ENCODE data around the gene LGSN.

Gene LGSN

GRCh38 chr6:63322981-63323380 lies 3.2 kb upstream of the LGSN start:
- Histone ChIP-seq H3K36me3 (ENCODE audit: insufficient read depth, low read length) (no peaks in the 10 kb centered on the region), H3K4me2 (ENCODE audit: insufficient read depth, low read length) (no peak overlapping the region), H3K79me2 (ENCODE audit: insufficient read depth, low read length) (no peaks in the 10 kb centered on the region), H3K9me3 (ENCODE audit: insufficient read depth, low read length, severe bottlenecking) (no peaks in the 10 kb centered on the region), H3K9ac (ENCODE audit: low read depth, low read length) (no peak overlapping the region), H3K4me3 (ENCODE audit: low read depth in 1 of 2, low read length in 2 of 2) (no peak overlapping the region), H3K27me3 (ENCODE audit: insufficient read depth, low read length, poor library complexity) (no peaks in the 10 kb centered on the region), H3K4me1 (ENCODE audit: insufficient read depth, low read length) (no peaks in the 10 kb centered on the region), H3K27ac (ENCODE audit: low read length) (no peak overlapping the region), H4K20me1 (ENCODE audit: insufficient read depth, low read length) (no peaks in the 10 kb centered on the region), H2AFZ (ENCODE audit: low read depth, low read length) (no peak overlapping the region)
- TF ChIP-seq EZH2 (IDR thresholded peaks at IDR 0.05; ENCODE audit: borderline replicate concordance, low read depth, low read length, severe bottlenecking), result no peak
- TF ChIP-seq, protein P1, sequence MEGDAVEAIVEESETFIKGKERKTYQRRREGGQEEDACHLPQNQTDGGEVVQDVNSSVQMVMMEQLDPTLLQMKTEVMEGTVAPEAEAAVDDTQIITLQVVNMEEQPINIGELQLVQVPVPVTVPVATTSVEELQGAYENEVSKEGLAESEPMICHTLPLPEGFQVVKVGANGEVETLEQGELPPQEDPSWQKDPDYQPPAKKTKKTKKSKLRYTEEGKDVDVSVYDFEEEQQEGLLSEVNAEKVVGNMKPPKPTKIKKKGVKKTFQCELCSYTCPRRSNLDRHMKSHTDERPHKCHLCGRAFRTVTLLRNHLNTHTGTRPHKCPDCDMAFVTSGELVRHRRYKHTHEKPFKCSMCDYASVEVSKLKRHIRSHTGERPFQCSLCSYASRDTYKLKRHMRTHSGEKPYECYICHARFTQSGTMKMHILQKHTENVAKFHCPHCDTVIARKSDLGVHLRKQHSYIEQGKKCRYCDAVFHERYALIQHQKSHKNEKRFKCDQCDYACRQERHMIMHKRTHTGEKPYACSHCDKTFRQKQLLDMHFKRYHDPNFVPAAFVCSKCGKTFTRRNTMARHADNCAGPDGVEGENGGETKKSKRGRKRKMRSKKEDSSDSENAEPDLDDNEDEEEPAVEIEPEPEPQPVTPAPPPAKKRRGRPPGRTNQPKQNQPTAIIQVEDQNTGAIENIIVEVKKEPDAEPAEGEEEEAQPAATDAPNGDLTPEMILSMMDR (IDR thresholded peaks at IDR 0.05; ENCODE audit: borderline replicate concordance, extremely low read depth, low read length, poor library complexity, severe bottlenecking), result no peak
- ATAC-seq (ENCODE audit: insufficient read depth, low read depth) (no peak), DNase-seq (no peak)

DNA sequence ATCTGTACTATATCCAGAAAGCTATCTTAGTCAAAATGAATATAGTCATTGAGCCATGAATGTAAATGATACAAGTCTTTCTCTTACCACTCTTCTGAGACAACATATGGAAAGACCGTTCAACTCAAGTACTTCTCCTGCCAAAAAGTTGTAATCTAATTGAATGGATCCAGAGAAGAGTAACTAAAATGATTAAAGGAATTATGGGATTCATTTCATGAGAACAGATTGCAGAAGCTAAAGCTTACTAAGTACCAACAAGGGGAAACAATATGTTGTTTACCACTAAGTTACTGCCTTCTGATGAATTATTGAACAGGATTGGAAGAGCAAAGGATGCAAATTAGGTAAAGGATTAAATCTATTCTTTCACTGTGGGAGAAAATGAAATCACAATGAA lies 2.0 kb upstream of the LGSN start:
- H3K4me3 ChIP-seq (ENCODE audit: low read depth in 1 of 2, low read length in 2 of 2), result no peak overlapping the region
- no peaks in the 10 kb centered on the region for H4K20me1 ChIP-seq (ENCODE audit: insufficient read depth, low read length)
- H3K36me3 ChIP-seq (ENCODE audit: insufficient read depth, low read length), result no peaks in the 10 kb centered on the region
- H3K27ac ChIP-seq (ENCODE audit: low read length), result no peak overlapping the region
- H3K79me2 ChIP-seq (ENCODE audit: insufficient read depth, low read length), result no peaks in the 10 kb centered on the region
- H3K27me3 ChIP-seq (ENCODE audit: insufficient read depth, low read length, poor library complexity), result no peaks in the 10 kb centered on the region
- H3K4me2 ChIP-seq (ENCODE audit: insufficient read depth, low read length), result no peak overlapping the region
- no peaks in the 10 kb centered on the region for H3K4me1 ChIP-seq (ENCODE audit: insufficient read depth, low read length)
- no peak overlapping the region for H2AFZ ChIP-seq (ENCODE audit: low read depth, low read length)
- ATAC-seq (ENCODE audit: insufficient read depth, low read depth), result no peak
- no peaks in the 10 kb centered on the region for H3K9me3 ChIP-seq (ENCODE audit: insufficient read depth, low read length, severe bottlenecking)
- TF ChIP-seq EZH2 (IDR thresholded peaks at IDR 0.05; ENCODE audit: borderline replicate concordance, low read depth, low read length, severe bottlenecking), result no peak
- TF ChIP-seq, protein P1 (IDR thresholded peaks at IDR 0.05; ENCODE audit: borderline replicate concordance, extremely low read depth, low read length, poor library complexity, severe bottlenecking), result no peak
- no peak for DNase-seq
- H3K9ac ChIP-seq (ENCODE audit: low read depth, low read length), result no peak overlapping the region

DNA sequence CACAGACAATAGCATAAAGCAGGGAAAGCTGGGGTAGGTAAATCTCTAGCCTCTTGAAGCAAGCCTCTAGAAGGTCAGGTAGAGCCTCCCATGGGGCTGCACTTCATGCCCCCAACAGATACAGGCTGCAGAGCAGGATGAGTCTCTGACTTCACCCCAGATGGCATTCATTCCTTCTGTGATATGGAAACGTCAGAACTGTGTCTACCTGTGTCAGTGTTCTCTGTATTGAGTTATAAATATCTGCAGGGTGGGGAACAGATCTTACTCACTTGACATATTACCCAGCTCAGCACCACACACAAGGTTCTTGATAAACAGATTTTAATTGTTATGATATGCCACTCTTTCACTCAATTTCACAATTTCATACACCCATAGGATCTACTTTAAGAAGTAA lies 2.1 kb downstream of the LGSN start:
- TF ChIP-seq, protein P1 (IDR thresholded peaks at IDR 0.05; ENCODE audit: borderline replicate concordance, extremely low read depth, low read length, poor library complexity, severe bottlenecking), result no peak
- TF ChIP-seq EZH2 (IDR thresholded peaks at IDR 0.05; ENCODE audit: borderline replicate concordance, low read depth, low read length, severe bottlenecking), result no peak
- H3K4me3 ChIP-seq (ENCODE audit: low read depth in 1 of 2, low read length in 2 of 2), result no peak overlapping the region
- ATAC-seq (ENCODE audit: insufficient read depth, low read depth), result no peak
- no peak overlapping the region for H3K4me2 ChIP-seq (ENCODE audit: insufficient read depth, low read length)
- no peaks in the 10 kb centered on the region for H4K20me1 ChIP-seq (ENCODE audit: insufficient read depth, low read length)
- H3K9me3 ChIP-seq (ENCODE audit: insufficient read depth, low read length, severe bottlenecking), result no peaks in the 10 kb centered on the region
- H2AFZ ChIP-seq (ENCODE audit: low read depth, low read length), result no peak overlapping the region
- H3K36me3 ChIP-seq (ENCODE audit: insufficient read depth, low read length), result no peaks in the 10 kb centered on the region
- no peaks in the 10 kb centered on the region for H3K4me1 ChIP-seq (ENCODE audit: insufficient read depth, low read length)
- no peak for DNase-seq
- H3K79me2 ChIP-seq (ENCODE audit: insufficient read depth, low read length), result no peaks in the 10 kb centered on the region
- no peak overlapping the region for H3K9ac ChIP-seq (ENCODE audit: low read depth, low read length)
- H3K27ac ChIP-seq (ENCODE audit: low read length), result no peak overlapping the region
- no peaks in the 10 kb centered on the region for H3K27me3 ChIP-seq (ENCODE audit: insufficient read depth, low read length, poor library complexity)

- Histone ChIP-seq H3K36me3 (ENCODE audit: insufficient read depth, low read length) (no peaks in the 10 kb centered on the region), H3K79me2 (ENCODE audit: insufficient read depth, low read length) (no peaks in the 10 kb centered on the region), H3K4me3 (ENCODE audit: low read depth in 1 of 2, low read length in 2 of 2) (no peak overlapping the region), H3K27me3 (ENCODE audit: insufficient read depth, low read length, poor library complexity) (no peaks in the 10 kb centered on the region), H3K4me2 (ENCODE audit: insufficient read depth, low read length) (no peak overlapping the region), H3K9me3 (ENCODE audit: insufficient read depth, low read length, severe bottlenecking) (no peaks in the 10 kb centered on the region), H2AFZ (ENCODE audit: low read depth, low read length) (no peak overlapping the region), H3K27ac (ENCODE audit: low read length) (no peak overlapping the region), H3K9ac (ENCODE audit: low read depth, low read length) (no peak overlapping the region), H3K4me1 (ENCODE audit: insufficient read depth, low read length) (no peaks in the 10 kb centered on the region), H4K20me1 (ENCODE audit: insufficient read depth, low read length) (no peaks in the 10 kb centered on the region)
- TF ChIP-seq, protein P1 (IDR thresholded peaks at IDR 0.05; ENCODE audit: borderline replicate concordance, extremely low read depth, low read length, poor library complexity, severe bottlenecking), result no peak
- TF ChIP-seq EZH2 (IDR thresholded peaks at IDR 0.05; ENCODE audit: borderline replicate concordance, low read depth, low read length, severe bottlenecking), result no peak
- DNase-seq (no peak), ATAC-seq (ENCODE audit: insufficient read depth, low read depth) (no peak)
These were observed 3.7 kb downstream of the LGSN start for GRCh38 chr6:63316113-63316512.
